Activated naive CD8-positive, alpha-beta T cell treated with anti-CD3 and anti-CD28 coated beads, Interleukin-2, amount 10 ng/mL, durations not matched to agents 7 days and 5 days (primary cell): ENCODE results near the gene RNF123. TPM values are rescaled to one million over a fixed set of nuclear protein-coding genes. Genes with fewer than 3 reads are reported as not detected.

Experiments
- ATAC-seq: fragments of 150-1000 bp; cut with Tn5 transposase; one replicate; pipeline ENCODE4 v1.10.0; 2021; ENCODE audit warnings: low read depth, moderate library complexity
- POLR2A ChIA-PET: fragments of 350-600 bp; sonication (Branson Sonifier 250); formaldehyde crosslinking; loops from one replicate; lab custom pipeline; 2021; ENCODE audit warnings: antibody characterized with exemption; lab: Charles Lee
- DNase-seq: peaks from one replicate; pipeline ENCODE4 v3.0.0; 2021
- H3K27ac Mint-ChIP-seq: one replicate; pipeline ENCODE4 v1.8.0; 2022; ENCODE audit warnings: mild to moderate bottlenecking, mixed read lengths
- H3K27me3 Mint-ChIP-seq: one replicate; pipeline ENCODE4 v1.8.0; 2022; ENCODE audit warnings: mild to moderate bottlenecking, moderate library complexity, mixed read lengths
- H3K36me3 Mint-ChIP-seq: one replicate; pipeline ENCODE4 v1.8.0; 2021; ENCODE audit warnings: mild to moderate bottlenecking, mixed read lengths
- H3K4me1 Mint-ChIP-seq: one replicate; pipeline ENCODE4 v1.8.0; 2021; ENCODE audit warnings: mixed read lengths
- H3K4me3 Mint-ChIP-seq: one replicate; pipeline ENCODE4 v1.8.0; 2022; ENCODE audit warnings: mild to moderate bottlenecking, moderate library complexity, mixed read lengths
- H3K9me3 Mint-ChIP-seq: one replicate; pipeline ENCODE4 v1.8.0; 2021; ENCODE audit warnings: mixed read lengths
- total RNA-seq, 2 experiments: library from RNA; stranded (reverse); gene quantifications; one replicate each; pipeline ENCODE4 v1.2.3, GENCODE V29; 2021

RNF123 gene
- total RNA-seq, 2 experiments from 2014 or later, result 53.2 to 56.5 TPM

GRCh38 chr3:49663831-49664230, 25.5 kb upstream of the RNF123 start:
- H3K27ac Mint-ChIP-seq, result no peak overlapping the region
- ATAC-seq, result no peak
- POLR2A ChIA-PET, result interaction anchor here (0.7 to 1.3 kb wide), 4 partner anchors 10 to 371 kb away, joined by 3 to 5 read pairs (median 3); no protein-coding TSS in a partner anchor
- H3K4me1 Mint-ChIP-seq, result peaks cover 7% of the 10 kb centered on the region
- no peak overlapping the region for H3K4me3 Mint-ChIP-seq
- H3K36me3 Mint-ChIP-seq, result no peaks in the 10 kb centered on the region
- DNase-seq, result no peak
- no peaks in the 10 kb centered on the region for H3K9me3 Mint-ChIP-seq
- H3K27me3 Mint-ChIP-seq, result no peaks in the 10 kb centered on the region

- no peak for ATAC-seq
Measured at GRCh38 chr3:49664300-49664699, 25.1 kb upstream of the RNF123 start.

GRCh38 chr3:49665822-49666519, 23.4 kb upstream of the RNF123 start:
- H3K27me3 Mint-ChIP-seq, result no peaks in the 10 kb centered on the region
- no peak overlapping the region for H3K4me3 Mint-ChIP-seq
- no peak overlapping the region for H3K27ac Mint-ChIP-seq
- POLR2A ChIA-PET, result interaction anchor here (1.0 to 1.4 kb wide), 2 partner anchors 62 to 126 kb away, joined by 4 read pairs; no protein-coding TSS in a partner anchor
- no peak for ATAC-seq
- H3K9me3 Mint-ChIP-seq, result no peaks in the 10 kb centered on the region
- H3K36me3 Mint-ChIP-seq, result no peaks in the 10 kb centered on the region
- peaks cover 5% of the 10 kb centered on the region for H3K4me1 Mint-ChIP-seq
- no peak for DNase-seq

More at GRCh38 chr3:49664300-49664699, 25.1 kb upstream of the RNF123 start:
- Mint-ChIP-seq H3K36me3 (no peaks in the 10 kb centered on the region), H3K4me1 (peaks cover 7% of the 10 kb centered on the region), H3K27me3 (no peaks in the 10 kb centered on the region), H3K9me3 (no peaks in the 10 kb centered on the region), H3K4me3 (no peak overlapping the region), H3K27ac (no peak overlapping the region)
- POLR2A ChIA-PET, result interaction anchor here (1.3 kb wide), 1 partner anchor 124 kb away, joined by 5 read pairs; no protein-coding TSS in a partner anchor
- no peak for DNase-seq

- Mint-ChIP-seq H3K4me1 (peaks cover 5% of the 10 kb centered on the region), H3K4me3 (no peak overlapping the region), H3K9me3 (no peaks in the 10 kb centered on the region), H3K27me3 (no peaks in the 10 kb centered on the region), H3K27ac (no peak overlapping the region), H3K36me3 (no peaks in the 10 kb centered on the region)
- ATAC-seq (no peak), DNase-seq (no peak)
- POLR2A ChIA-PET, result interaction anchor here (1.4 kb wide), 1 partner anchor 63 kb away, joined by 4 read pairs; no protein-coding TSS in a partner anchor
Measured at GRCh38 chr3:49666592-49666991, 22.8 kb upstream of the RNF123 start.

GRCh38 chr3:49667701-49668413, 21.5 kb upstream of the RNF123 start:
- H3K4me1 Mint-ChIP-seq, result peaks cover 9% of the 10 kb centered on the region
- ATAC-seq, result no peak
- no peaks in the 10 kb centered on the region for H3K9me3 Mint-ChIP-seq
- POLR2A ChIA-PET, result no interaction called here
- H3K27ac Mint-ChIP-seq, result no peak overlapping the region
- no peaks in the 10 kb centered on the region for H3K36me3 Mint-ChIP-seq
- H3K4me3 Mint-ChIP-seq, result no peak overlapping the region
- no peaks in the 10 kb centered on the region for H3K27me3 Mint-ChIP-seq
- DNase-seq, result no peak

- Mint-ChIP-seq H3K27me3 (no peaks in the 10 kb centered on the region), H3K27ac (no peak overlapping the region), H3K4me3 (no peak overlapping the region), H3K36me3 (no peaks in the 10 kb centered on the region), H3K4me1 (peaks cover 11% of the 10 kb centered on the region), H3K9me3 (no peaks in the 10 kb centered on the region)
- DNase-seq (no peak), ATAC-seq (no peak)
- POLR2A ChIA-PET, result no interaction called here
Measured at GRCh38 chr3:49668414-49668797, 21.0 kb upstream of the RNF123 start.

GRCh38 chr3:49668861-49669260, 20.5 kb upstream of the RNF123 start:
- DNase-seq (no peak), ATAC-seq (no peak)
- no peaks in the 10 kb centered on the region for H3K9me3 Mint-ChIP-seq
- no peaks in the 10 kb centered on the region for H3K27me3 Mint-ChIP-seq
- H3K27ac Mint-ChIP-seq, result no peak overlapping the region
- H3K4me3 Mint-ChIP-seq, result no peak overlapping the region
- POLR2A ChIA-PET, result no interaction called here
- H3K36me3 Mint-ChIP-seq, result no peaks in the 10 kb centered on the region
- peaks cover 11% of the 10 kb centered on the region for H3K4me1 Mint-ChIP-seq

GRCh38 chr3:49669352-49669751, 20.0 kb upstream of the RNF123 start:
- no peak for ATAC-seq
- no peak overlapping the region for H3K27ac Mint-ChIP-seq
- H3K9me3 Mint-ChIP-seq, result no peaks in the 10 kb centered on the region

GRCh38 chr3:49670940-49671290, 18.4 kb upstream of the RNF123 start:
- Mint-ChIP-seq H3K4me1 (peaks cover 21% of the 10 kb centered on the region), H3K9me3 (no peaks in the 10 kb centered on the region), H3K27me3 (no peaks in the 10 kb centered on the region), H3K27ac (no peak overlapping the region), H3K36me3 (peaks cover 1% of the 10 kb centered on the region), H3K4me3 (no peak overlapping the region)
- DNase-seq (no peak), ATAC-seq (no peak)
- POLR2A ChIA-PET, result interaction anchor here (1.5 to 2.9 kb wide), 2 partner anchors 131 to 143 kb away, joined by 6 to 46 read pairs; partner anchors contain the start of gene UBA7

More at GRCh38 chr3:49669352-49669751, 20.0 kb upstream of the RNF123 start:
- no peak for DNase-seq
- no peak overlapping the region for H3K4me3 Mint-ChIP-seq
- H3K36me3 Mint-ChIP-seq, result no peaks in the 10 kb centered on the region
- POLR2A ChIA-PET, result interaction anchor here (0.9 kb wide), 1 partner anchor 129 kb away, joined by 3 read pairs; no protein-coding TSS in a partner anchor
- no peaks in the 10 kb centered on the region for H3K27me3 Mint-ChIP-seq
- H3K4me1 Mint-ChIP-seq, result peaks cover 11% of the 10 kb centered on the region

- peak overlapping the region; percentile 62 for H3K27ac Mint-ChIP-seq
- POLR2A ChIA-PET, result interaction anchor here (0.5 to 2.9 kb wide), 5 partner anchors 52 to 219 kb away, joined by 3 to 46 read pairs (median 4); partner anchors contain the start of genes GMPPB and UBA7
- peaks cover 2% of the 10 kb centered on the region for H3K36me3 Mint-ChIP-seq
- H3K4me1 Mint-ChIP-seq, result peaks cover 22% of the 10 kb centered on the region
- DNase-seq (peak; percentile 78), ATAC-seq (no peak)
- peak overlapping the region; percentile 70 for H3K4me3 Mint-ChIP-seq
- no peaks in the 10 kb centered on the region for H3K27me3 Mint-ChIP-seq
- H3K9me3 Mint-ChIP-seq, result no peaks in the 10 kb centered on the region
Measured at GRCh38 chr3:49671291-49672288, 17.8 kb upstream of the RNF123 start.

GRCh38 chr3:49673121-49673714, 16.1 kb upstream of the RNF123 start:
- peak overlapping the region; percentile 95 for H3K4me3 Mint-ChIP-seq
- ATAC-seq (no peak), DNase-seq (no peak)
- H3K27ac Mint-ChIP-seq, result peak overlapping the region; percentile 99
- H3K9me3 Mint-ChIP-seq, result no peaks in the 10 kb centered on the region
- H3K4me1 Mint-ChIP-seq, result peaks cover 24% of the 10 kb centered on the region
- POLR2A ChIA-PET, result interaction anchor here (0.6 to 2.9 kb wide), 5 partner anchors 70 to 580 kb away, joined by 3 to 46 read pairs (median 4); partner anchors contain the start of genes QRICH1 and USP4
- H3K36me3 Mint-ChIP-seq, result peaks cover 2% of the 10 kb centered on the region
- H3K27me3 Mint-ChIP-seq, result no peaks in the 10 kb centered on the region
